Keratinocyte (primary cell): ENCODE measurements around the gene DCTD. TPM values are rescaled to one million over a fixed set of nuclear protein-coding genes. Genes with fewer than 3 reads are reported as not detected.

ENCODE experiments used
- DNase-seq: peaks from one replicate; pipeline ENCODE4 v3.0.0-alpha.2; 2011; ENCODE audit warnings: low read depth, missing footprints, low spot score
- FAIRE-seq: peaks from 2 replicates; lab custom pipeline; 2011; peaks lifted over from hg19 to GRCh38; lab: Jason Lieb, UNC
- H2AFZ ChIP-seq: 2 replicates; pipeline ENCODE4 v1.6.0; 2012; ENCODE audit warnings: low read length, control low read depth, inconsistent platforms; ENCODE audit not compliant: control insufficient read depth
- H3K27ac ChIP-seq: 2 replicates; pipeline ENCODE4 v1.5.1; 2011; ENCODE audit warnings: low read length; ENCODE audit not compliant: control insufficient read depth, insufficient read depth
- H3K27me3 ChIP-seq: 3 replicates; pipeline ENCODE4 v1.6.0; 2011; ENCODE audit warnings: low read length; ENCODE audit not compliant: control insufficient read depth, insufficient read depth; ENCODE audit errors: extremely low read depth
- H3K36me3 ChIP-seq, 2 experiments: 2 replicates in 1 of 2; 3 replicates in 1 of 2; pipeline ENCODE4 v1.5.1; 2011; ENCODE audit warnings: low read length in 2 of 2, mild to moderate bottlenecking in 1 of 2; ENCODE audit not compliant: control insufficient read depth in 2 of 2, insufficient read depth in 2 of 2; ENCODE audit errors: extremely low read depth in 1 of 2
- H3K4me1 ChIP-seq: 3 replicates; pipeline ENCODE4 v1.5.1; 2011; ENCODE audit warnings: low read length; ENCODE audit not compliant: control insufficient read depth, insufficient read depth; ENCODE audit errors: extremely low read depth
- H3K4me2 ChIP-seq: 3 replicates; pipeline ENCODE4 v1.6.0; 2011; ENCODE audit warnings: low read depth, low read length; ENCODE audit not compliant: control insufficient read depth, insufficient read depth; ENCODE audit errors: extremely low read depth
- H3K4me3 ChIP-seq, 3 experiments: fragments of 200-600 bp in 1 of 3; sonication (generic) in 1 of 3; 2 replicates in 2 of 3; 3 replicates in 1 of 3; pipeline ENCODE4 v1.5.1; 2011 to 2016; ENCODE audit warnings: low read length in 3 of 3, mild to moderate bottlenecking in 3 of 3, control low read depth in 2 of 3, inconsistent platforms in 1 of 3, low read depth in 1 of 3, mixed read lengths in 1 of 3, mixed run types in 1 of 3, moderate library complexity in 1 of 3; ENCODE audit not compliant: control insufficient read depth in 2 of 3, insufficient read depth in 2 of 3; ENCODE audit errors: extremely low read depth in 1 of 3
- H3K79me2 ChIP-seq: 2 replicates; pipeline ENCODE4 v1.6.0; 2012; ENCODE audit warnings: low read length; ENCODE audit not compliant: control insufficient read depth, insufficient read depth
- H3K9ac ChIP-seq: 3 replicates; pipeline ENCODE4 v1.6.0; 2011; ENCODE audit warnings: low read length; ENCODE audit not compliant: control insufficient read depth, insufficient read depth; ENCODE audit errors: extremely low read depth
- H3K9me1 ChIP-seq: 3 replicates; pipeline ENCODE4 v1.6.0; 2011; ENCODE audit warnings: low read length; ENCODE audit not compliant: control insufficient read depth, insufficient read depth; ENCODE audit errors: extremely low read depth
- H3K9me3 ChIP-seq: 2 replicates; pipeline ENCODE4 v1.5.1; 2012; ENCODE audit warnings: low read depth, low read length; ENCODE audit not compliant: control insufficient read depth
- H4K20me1 ChIP-seq: 3 replicates; pipeline ENCODE4 v1.6.0; 2011; ENCODE audit warnings: low read length; ENCODE audit not compliant: control insufficient read depth, insufficient read depth; ENCODE audit errors: extremely low read depth
- CTCF ChIP-seq, 3 experiments: IDR thresholded peaks in 1 of 3; conservative IDR thresholded peaks in 1 of 3; optimal IDR thresholded peaks in 1 of 3; 2 replicates in 2 of 3; 3 replicates in 1 of 3; pipeline versions ENCODE3 to v1.5.1; 2011; ENCODE audit warnings: low read length in 3 of 3, mild to moderate bottlenecking in 3 of 3, moderate library complexity in 2 of 3, control low read depth in 1 of 3, inconsistent platforms in 1 of 3; ENCODE audit not compliant: insufficient read depth in 2 of 3; ENCODE audit errors: extremely low read depth in 1 of 3
- EZH2 ChIP-seq: IDR thresholded peaks from one replicate; pipeline ENCODE4 v1.6.1; 2012; ENCODE audit warnings: inconsistent platforms, mild to moderate bottlenecking, low read length, moderate library complexity
- dilution Hi-C: fragments of 300-500 bp; cut with MboI; formaldehyde crosslinking; loops from one replicate; pipeline ENCODE4 v1.7.0; 2020; ENCODE audit warnings: low sequenced_read_pairs; ENCODE audit not compliant: extremely low pct_ligation_motif_present
- polyA plus RNA-seq, 5 experiments: library from polyadenylated mRNA; depleted of rRNA in 3 of 5; stranded (reverse) in 3 of 5; stranded (forward) in 1 of 5; unstranded in 1 of 5; fragments of >200 nt; gene quantifications; 1 replicate in 1 of 5; 2 replicates in 3 of 5; 3 replicates in 1 of 5; pipeline versions ENCODE4 v1.2.1 to v1.2.3, GENCODE V29; 2011 to 2012; ENCODE audit warnings: missing spikeins in 2 of 5, low read depth in 1 of 5, low replicate concordance in 1 of 5

The DCTD gene
- polyA plus RNA-seq, 1 donor (not counting 4 experiments of a cell fraction or from before 2014, with no cell fraction given): 119 TPM

GRCh38 chr4:182866746-182867145 lies 50.4 kb downstream of the DCTD start:
- H3K4me1 ChIP-seq: peaks cover 13% of the 10 kb centered on the region
- no peaks in the 10 kb centered on the region for H4K20me1 ChIP-seq
- H3K36me3 ChIP-seq: no peaks in the 10 kb centered on the region
- H3K27ac ChIP-seq: no peak overlapping the region
- H3K9ac ChIP-seq: no peak overlapping the region
- FAIRE-seq (no peak), DNase-seq (no peak)
- H3K9me3 ChIP-seq: no peaks in the 10 kb centered on the region
- H3K27me3 ChIP-seq: no peaks in the 10 kb centered on the region
- no peaks in the 10 kb centered on the region for H3K9me1 ChIP-seq
- dilution Hi-C loops: no loop called here
- no peak overlapping the region for H2AFZ ChIP-seq
- no peaks in the 10 kb centered on the region for H3K79me2 ChIP-seq
- H3K4me2 ChIP-seq: no peak overlapping the region
- H3K4me3 ChIP-seq: no peak overlapping the region
- TF ChIP-seq CTCF (optimal IDR thresholded peaks at IDR 0.05 in 1 of 3, IDR thresholded peaks at IDR 0.05 in 1 of 3, conservative IDR thresholded peaks at IDR 0.05 in 1 of 3; ENCODE audit: extremely low read depth in 1 of 3, insufficient read depth in 2 of 3, low read length in 3 of 3) (no peak), EZH2 (no peak)

- Histone ChIP-seq H4K20me1 (no peaks in the 10 kb centered on the region), H2AFZ (peak overlapping the region; percentile 81), H3K9me3 (no peaks in the 10 kb centered on the region), H3K27me3 (no peaks in the 10 kb centered on the region), H3K36me3 (no peaks in the 10 kb centered on the region), H3K4me1 (peaks cover 13% of the 10 kb centered on the region), H3K79me2 (no peaks in the 10 kb centered on the region), H3K4me3 (peak overlapping the region in 1 of 3 experiments; percentile 21), H3K27ac (no peak overlapping the region), H3K9me1 (no peaks in the 10 kb centered on the region), H3K9ac (no peak overlapping the region), H3K4me2 (peak overlapping the region; percentile 82)
- DNase-seq: no peak
- dilution Hi-C loops: no loop called here
- peak; percentile 91 for FAIRE-seq
- TF ChIP-seq EZH2: no peak
- peak in 1 of 3 experiments; percentile 24 for TF ChIP-seq CTCF (optimal IDR thresholded peaks at IDR 0.05 in 1 of 3, IDR thresholded peaks at IDR 0.05 in 1 of 3, conservative IDR thresholded peaks at IDR 0.05 in 1 of 3; ENCODE audit: extremely low read depth in 1 of 3, insufficient read depth in 2 of 3, low read length in 3 of 3)
Observed at GRCh38 chr4:182863501-182863900, 53.7 kb downstream of the DCTD start.
